HCT116 (cell line): ENCODE measurements around the gene SLC44A1. TPM values are rescaled to one million over a fixed set of nuclear protein-coding genes. Genes with fewer than 3 reads are reported as not detected.

ENCODE experiments used
- ATAC-seq: fragments of 200-7000 bp; cut with Tn5 transposase; 2 replicates; pipeline ENCODE4 v1.9.1; 2020; ENCODE audit warnings: mild to moderate bottlenecking, moderate library complexity
- BruUV-seq: library from RNA; stranded (reverse); fragments of 400-500 nt; replicated peaks from 2 replicates; lab custom pipeline; 2021; lab: Mats Ljungman, UMichigan
- CTCF ChIA-PET: fragments of 300-600 bp; sonication (Branson Sonifier 250); formaldehyde crosslinking; loops from one replicate; lab custom pipeline; 2021; ENCODE audit warnings: antibody characterized with exemption; lab: Charles Lee
- POLR2A ChIA-PET: fragments of 300-600, 350-600 bp; sonication (Branson Sonifier 250); formaldehyde crosslinking; loops from one replicate; lab custom pipeline; 2021; ENCODE audit warnings: antibody characterized with exemption; lab: Charles Lee
- RAD21 ChIA-PET, 2 experiments: fragments of 300-600 bp; sonication (Branson Sonifier 250); formaldehyde crosslinking; loops; one replicate each; lab custom pipeline; 2023; ENCODE audit warnings: low total read pairs in 2 of 2; ENCODE audit not compliant: uncharacterized antibody in 2 of 2, unreplicated experiment in 2 of 2, low non-redundant PET in 1 of 2; lab: Charles Lee
- DNase-seq: peaks from one replicate; pipeline ENCODE4 v3.0.0-alpha.2; 2010; ENCODE audit warnings: low read depth, low spot score
- H2AFZ ChIP-seq: fragments of 200-600 bp; shearing (Covaris generic), sonication (generic); 2 replicates; pipeline ENCODE4 v1.6.1; 2017; ENCODE audit warnings: low read depth, mixed run types, mixed read lengths, antibody characterized with exemption, low read length; ENCODE audit not compliant: poor library complexity, severe bottlenecking
- H3K27ac ChIP-seq: 2 replicates; pipeline ENCODE4 v1.5.1; 2012; ENCODE audit warnings: low read depth, low read length
- H3K27me3 ChIP-seq: fragments of 200-600 bp; sonication (generic); 2 replicates; pipeline ENCODE4 v1.6.1; 2016; ENCODE audit warnings: mixed run types, low read length, mixed read lengths; ENCODE audit not compliant: insufficient read depth
- H3K36me3 ChIP-seq, 2 experiments: fragments of 200-500 bp in 1 of 2; fragments of 200-600 bp in 1 of 2; sonication (Bioruptor generic) in 1 of 2; sonication (generic) in 1 of 2; 2 replicates each; pipeline versions ENCODE4 v1.5.1 to v1.6.1; 2014 to 2016; ENCODE audit warnings: low read length in 2 of 2, inconsistent platforms in 1 of 2, mixed read lengths in 1 of 2, mixed run types in 1 of 2; ENCODE audit not compliant: insufficient read depth in 2 of 2, control insufficient read depth in 1 of 2
- H3K4me1 ChIP-seq, 2 experiments: fragments of 200-600 bp in 1 of 2; sonication (generic) in 1 of 2; 2 replicates each; pipeline versions ENCODE4 v1.5.1 to v1.6.1; 2012 to 2017; ENCODE audit warnings: low read length in 2 of 2, inconsistent platforms in 1 of 2, mild to moderate bottlenecking in 1 of 2, mixed read lengths in 1 of 2, mixed run types in 1 of 2, moderate library complexity in 1 of 2; ENCODE audit not compliant: insufficient read depth in 2 of 2, control insufficient read depth in 1 of 2
- H3K4me2 ChIP-seq: fragments of 200-600 bp; sonication (generic); 2 replicates; pipeline ENCODE4 v1.6.1; 2017; ENCODE audit warnings: mixed run types, low read length, mixed read lengths
- H3K4me3 ChIP-seq, 2 experiments: fragments of 200-600 bp in 1 of 2; sonication (generic) in 1 of 2; replicated peaks in 1 of 2; 2 replicates each; pipeline ENCODE4 v1.5.1; 2011 to 2016; ENCODE audit warnings: low read length in 2 of 2, control low read depth in 1 of 2, low read depth in 1 of 2, mild to moderate bottlenecking in 1 of 2, mixed read lengths in 1 of 2, mixed run types in 1 of 2
- H3K79me2 ChIP-seq: fragments of 200-600 bp; sonication (generic); 2 replicates; pipeline ENCODE4 v1.6.1; 2017; ENCODE audit warnings: mild to moderate bottlenecking, mixed run types, low read length, moderate library complexity, mixed read lengths; ENCODE audit not compliant: insufficient read depth
- H3K9ac ChIP-seq: fragments of 200-600 bp; sonication (generic); 2 replicates; pipeline ENCODE4 v1.6.1; 2016; ENCODE audit warnings: low read length, mixed read lengths
- H3K9me2 ChIP-seq: fragments of 200-600 bp; sonication (generic), shearing (Covaris generic); 2 replicates; pipeline ENCODE4 v1.6.1; 2017; ENCODE audit warnings: mixed run types, mild to moderate bottlenecking, moderate library complexity; ENCODE audit not compliant: insufficient read depth
- H3K9me3 ChIP-seq, 2 experiments: fragments of 200-500 bp in 1 of 2; fragments of 200-600 bp in 1 of 2; sonication (Bioruptor generic) in 1 of 2; sonication (generic) in 1 of 2; 2 replicates each; pipeline ENCODE4 v1.6.1; 2014 to 2017; ENCODE audit warnings: low read length in 2 of 2, mixed read lengths in 2 of 2, inconsistent platforms in 1 of 2, low read depth in 1 of 2, mild to moderate bottlenecking in 1 of 2, mixed run types in 1 of 2, moderate library complexity in 1 of 2; ENCODE audit not compliant: control insufficient read depth in 1 of 2, insufficient read depth in 1 of 2
- H4K20me1 ChIP-seq: fragments of 200-600 bp; sonication (generic), shearing (Covaris generic); 2 replicates; pipeline ENCODE4 v1.6.1; 2017; ENCODE audit warnings: mixed run types, mild to moderate bottlenecking, moderate library complexity; ENCODE audit not compliant: insufficient read depth
- CEBPB ChIP-seq: IDR thresholded peaks from 2 replicates; pipeline ENCODE4 v1.6.1; 2012; ENCODE audit warnings: low read depth
- ELF1 ChIP-seq: IDR thresholded peaks from 2 replicates; pipeline ENCODE4 v1.6.1; 2012; ENCODE audit warnings: low read depth, borderline replicate concordance
- EZH2 ChIP-seq: fragments of 200-600 bp; sonication (generic); IDR thresholded peaks from 2 replicates; pipeline ENCODE4 v1.6.1; 2017; ENCODE audit warnings: antibody characterized with exemption, mixed run types
- EZH2phosphoT487 ChIP-seq: fragments of 200-600 bp; IDR thresholded peaks from 2 replicates; pipeline ENCODE4 v1.6.1; 2018; ENCODE audit warnings: antibody characterized with exemption, borderline replicate concordance
- FOSL1 ChIP-seq: IDR thresholded peaks from 2 replicates; pipeline ENCODE4 v1.6.1; 2012; ENCODE audit warnings: low read depth
- POLR2AphosphoS5 ChIP-seq: IDR thresholded peaks from 2 replicates; pipeline ENCODE4 v1.6.1; 2011; ENCODE audit warnings: mild to moderate bottlenecking, low read depth, low read length, moderate library complexity
- RAD21 ChIP-seq: IDR thresholded peaks from 2 replicates; pipeline ENCODE4 v1.6.1; 2012; ENCODE audit warnings: low read depth, mild to moderate bottlenecking
- SP1 ChIP-seq: IDR thresholded peaks from 2 replicates; pipeline ENCODE4 v1.6.1; 2012; ENCODE audit warnings: low read depth
- TCF7L2 ChIP-seq: IDR thresholded peaks from 2 replicates; pipeline ENCODE4 v1.7.0; 2011; ENCODE audit warnings: borderline replicate concordance, inconsistent platforms; ENCODE audit not compliant: insufficient read depth, insufficient read length; ENCODE audit errors: extremely low read depth
- YY1 ChIP-seq: IDR thresholded peaks from 2 replicates; pipeline ENCODE4 v1.6.1; 2011; ENCODE audit warnings: low read length, low read depth, moderate library complexity, mild to moderate bottlenecking; ENCODE audit not compliant: insufficient replicate concordance; ENCODE audit errors: extremely low read depth
- ZFX ChIP-seq: fragments of 450-650 bp; IDR thresholded peaks from 2 replicates; pipeline ENCODE4 v1.6.1; 2017
- intact Hi-C: fragments of 100-400 bp; cut with micrococcal nuclease; formaldehyde crosslinking; loops from 2 replicates; pipeline ENCODE4 v1.10.0; 2022
- total RNA-seq: library from RNA; stranded (reverse); gene quantifications from one replicate; pipeline ENCODE4 v1.2.1, GENCODE V29; 2021; ENCODE audit not compliant: unreplicated experiment
- TF ChIP-seq, protein P1 (sequence below): IDR thresholded peaks from 2 replicates; pipeline ENCODE4 v1.6.1; 2012; ENCODE audit warnings: low read depth
- TF ChIP-seq, protein P2 (sequence below): IDR thresholded peaks from 2 replicates; pipeline ENCODE4 v1.6.1; 2012
- TF ChIP-seq, protein P3 (sequence below): IDR thresholded peaks from 2 replicates; pipeline ENCODE4 v1.6.1; 2012
- TF ChIP-seq, protein P4 (sequence below), 3 experiments: fragments of 200-600 bp in 1 of 3; sonication (generic) in 1 of 3; IDR thresholded peaks in 2 of 3; conservative IDR thresholded peaks in 1 of 3; 2 replicates each; pipeline ENCODE4 v1.5.1; 2012 to 2017; ENCODE audit warnings: low read depth in 2 of 3, low read length in 2 of 3, antibody characterized with exemption in 1 of 3, borderline replicate concordance in 1 of 3, control low read depth in 1 of 3, mild to moderate bottlenecking in 1 of 3, mixed read lengths in 1 of 3, mixed run types in 1 of 3, moderate library complexity in 1 of 3; ENCODE audit not compliant: insufficient read depth in 1 of 3

SLC44A1 gene
- total RNA-seq, 1 experiment from 2014 or later, result 44.1 TPM

DNA sequence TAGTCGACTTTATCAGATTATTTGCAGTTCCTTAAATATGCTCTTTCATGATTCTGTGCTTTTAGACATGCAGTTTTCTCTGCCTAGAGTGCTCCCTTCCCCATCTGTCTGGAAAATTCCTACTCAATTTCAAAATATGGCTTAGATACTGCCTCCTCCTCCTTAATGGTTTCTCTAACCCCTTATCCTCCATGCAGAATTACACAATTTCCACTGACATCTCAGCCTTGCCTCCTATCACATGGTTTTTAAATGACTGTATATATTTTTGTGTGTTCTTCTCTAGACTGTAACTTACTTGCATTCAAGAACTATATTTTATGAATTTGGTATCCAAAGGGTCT lies 85.2 kb downstream of the SLC44A1 start:
- H3K9ac ChIP-seq, result no peak overlapping the region
- BruUV-seq, result no TSS peak
- no peaks in the 10 kb centered on the region for H3K9me3 ChIP-seq
- H3K27ac ChIP-seq, result no peak overlapping the region
- intact Hi-C loops, result no loop called here
- ChIA-PET RAD21 (no interaction called here), POLR2A (no interaction called here), CTCF (no interaction called here)
- DNase-seq, result no peak
- no peak overlapping the region for H2AFZ ChIP-seq
- H3K9me2 ChIP-seq, result no peaks in the 10 kb centered on the region
- H4K20me1 ChIP-seq, result no peaks in the 10 kb centered on the region
- peaks cover 0 to 3% of the 10 kb centered on the region in 2 experiments; a peak in 1 of 4 replicates for H3K4me1 ChIP-seq
- H3K4me2 ChIP-seq, result no peak overlapping the region
- no peaks in the 10 kb centered on the region for H3K27me3 ChIP-seq
- ATAC-seq, result no peak
- H3K4me3 ChIP-seq, result no peak overlapping the region
- no peaks in the 10 kb centered on the region for H3K79me2 ChIP-seq
- no peaks in the 10 kb centered on the region for H3K36me3 ChIP-seq
- TF ChIP-seq, protein P1, sequence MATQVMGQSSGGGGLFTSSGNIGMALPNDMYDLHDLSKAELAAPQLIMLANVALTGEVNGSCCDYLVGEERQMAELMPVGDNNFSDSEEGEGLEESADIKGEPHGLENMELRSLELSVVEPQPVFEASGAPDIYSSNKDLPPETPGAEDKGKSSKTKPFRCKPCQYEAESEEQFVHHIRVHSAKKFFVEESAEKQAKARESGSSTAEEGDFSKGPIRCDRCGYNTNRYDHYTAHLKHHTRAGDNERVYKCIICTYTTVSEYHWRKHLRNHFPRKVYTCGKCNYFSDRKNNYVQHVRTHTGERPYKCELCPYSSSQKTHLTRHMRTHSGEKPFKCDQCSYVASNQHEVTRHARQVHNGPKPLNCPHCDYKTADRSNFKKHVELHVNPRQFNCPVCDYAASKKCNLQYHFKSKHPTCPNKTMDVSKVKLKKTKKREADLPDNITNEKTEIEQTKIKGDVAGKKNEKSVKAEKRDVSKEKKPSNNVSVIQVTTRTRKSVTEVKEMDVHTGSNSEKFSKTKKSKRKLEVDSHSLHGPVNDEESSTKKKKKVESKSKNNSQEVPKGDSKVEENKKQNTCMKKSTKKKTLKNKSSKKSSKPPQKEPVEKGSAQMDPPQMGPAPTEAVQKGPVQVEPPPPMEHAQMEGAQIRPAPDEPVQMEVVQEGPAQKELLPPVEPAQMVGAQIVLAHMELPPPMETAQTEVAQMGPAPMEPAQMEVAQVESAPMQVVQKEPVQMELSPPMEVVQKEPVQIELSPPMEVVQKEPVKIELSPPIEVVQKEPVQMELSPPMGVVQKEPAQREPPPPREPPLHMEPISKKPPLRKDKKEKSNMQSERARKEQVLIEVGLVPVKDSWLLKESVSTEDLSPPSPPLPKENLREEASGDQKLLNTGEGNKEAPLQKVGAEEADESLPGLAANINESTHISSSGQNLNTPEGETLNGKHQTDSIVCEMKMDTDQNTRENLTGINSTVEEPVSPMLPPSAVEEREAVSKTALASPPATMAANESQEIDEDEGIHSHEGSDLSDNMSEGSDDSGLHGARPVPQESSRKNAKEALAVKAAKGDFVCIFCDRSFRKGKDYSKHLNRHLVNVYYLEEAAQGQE, result no peak
- TF ChIP-seq ELF1 (no peak), SP1 (no peak), EZH2phosphoT487 (no peak), ZFX (no peak), FOSL1 (no peak), RAD21 (no peak), EZH2 (no peak), YY1 (no peak), CEBPB (no peak), POLR2AphosphoS5 (no peak), TCF7L2 (no peak)
- TF ChIP-seq, protein P2, sequence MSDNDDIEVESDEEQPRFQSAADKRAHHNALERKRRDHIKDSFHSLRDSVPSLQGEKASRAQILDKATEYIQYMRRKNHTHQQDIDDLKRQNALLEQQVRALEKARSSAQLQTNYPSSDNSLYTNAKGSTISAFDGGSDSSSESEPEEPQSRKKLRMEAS, result no peak
- TF ChIP-seq, protein P3, sequence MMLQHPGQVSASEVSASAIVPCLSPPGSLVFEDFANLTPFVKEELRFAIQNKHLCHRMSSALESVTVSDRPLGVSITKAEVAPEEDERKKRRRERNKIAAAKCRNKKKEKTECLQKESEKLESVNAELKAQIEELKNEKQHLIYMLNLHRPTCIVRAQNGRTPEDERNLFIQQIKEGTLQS, result no peak
- TF ChIP-seq, protein P4, sequence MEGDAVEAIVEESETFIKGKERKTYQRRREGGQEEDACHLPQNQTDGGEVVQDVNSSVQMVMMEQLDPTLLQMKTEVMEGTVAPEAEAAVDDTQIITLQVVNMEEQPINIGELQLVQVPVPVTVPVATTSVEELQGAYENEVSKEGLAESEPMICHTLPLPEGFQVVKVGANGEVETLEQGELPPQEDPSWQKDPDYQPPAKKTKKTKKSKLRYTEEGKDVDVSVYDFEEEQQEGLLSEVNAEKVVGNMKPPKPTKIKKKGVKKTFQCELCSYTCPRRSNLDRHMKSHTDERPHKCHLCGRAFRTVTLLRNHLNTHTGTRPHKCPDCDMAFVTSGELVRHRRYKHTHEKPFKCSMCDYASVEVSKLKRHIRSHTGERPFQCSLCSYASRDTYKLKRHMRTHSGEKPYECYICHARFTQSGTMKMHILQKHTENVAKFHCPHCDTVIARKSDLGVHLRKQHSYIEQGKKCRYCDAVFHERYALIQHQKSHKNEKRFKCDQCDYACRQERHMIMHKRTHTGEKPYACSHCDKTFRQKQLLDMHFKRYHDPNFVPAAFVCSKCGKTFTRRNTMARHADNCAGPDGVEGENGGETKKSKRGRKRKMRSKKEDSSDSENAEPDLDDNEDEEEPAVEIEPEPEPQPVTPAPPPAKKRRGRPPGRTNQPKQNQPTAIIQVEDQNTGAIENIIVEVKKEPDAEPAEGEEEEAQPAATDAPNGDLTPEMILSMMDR (IDR thresholded peaks at IDR 0.05 in 2 of 3, conservative IDR thresholded peaks at IDR 0.05 in 1 of 3; ENCODE audit: borderline replicate concordance in 1 of 3, insufficient read depth in 1 of 3, low read depth in 2 of 3, low read length in 2 of 3), result no peak
- TF ChIP-seq, all 23 proteins: peak for 0
